HepG2 (cell line): Measurements from ENCODE around the gene LITAFD. TPM values are rescaled to one million over a fixed set of nuclear protein-coding genes. Genes with fewer than 3 reads are reported as not detected.

Experiments
- ATM ChIP-seq: fragments of 450-650 bp; IDR thresholded peaks from 2 replicates; pipeline ENCODE4 v1.7.1; 2017; ENCODE audit warnings: mild to moderate bottlenecking, borderline replicate concordance
- ATRX ChIP-seq: sonication (generic); formaldehyde crosslinking; IDR thresholded peaks from 2 replicates; pipeline ENCODE4 v1.4.0; 2020; ENCODE audit warnings: missing genetic modification reagents, borderline replicate concordance
- DPF2 ChIP-seq: sonication (generic); formaldehyde crosslinking; IDR thresholded peaks from 2 replicates; pipeline ENCODE4 v1.4.0; 2020; ENCODE audit warnings: mild to moderate bottlenecking, low read depth, missing genetic modification reagents, borderline replicate concordance
- HDAC1 ChIP-seq: sonication (generic); formaldehyde crosslinking; IDR thresholded peaks from 2 replicates; pipeline ENCODE4 v1.5.1; 2020; ENCODE audit warnings: mild to moderate bottlenecking, missing genetic modification reagents
- HNRNPH1 ChIP-seq: fragments of 200-400 bp; formaldehyde crosslinking; optimal IDR thresholded peaks from 2 replicates; pipeline ENCODE3; 2017; ENCODE audit warnings: mild to moderate bottlenecking, low read depth, low read length
- JUNB ChIP-seq: sonication (generic); formaldehyde crosslinking; IDR thresholded peaks from 2 replicates; pipeline ENCODE4 v1.8.0; 2022; ENCODE audit warnings: missing genetic modification reagents, mild to moderate bottlenecking, borderline replicate concordance
- KAT2B ChIP-seq: fragments of 150-350 bp; IDR thresholded peaks from 2 replicates; pipeline ENCODE4 v1.6.1; 2014; ENCODE audit warnings: low read depth, low read length, borderline replicate concordance
- KDM2A ChIP-seq: sonication (generic); formaldehyde crosslinking; IDR thresholded peaks from 2 replicates; pipeline ENCODE4 v1.4.0; 2020; ENCODE audit warnings: low read depth, missing genetic modification reagents, borderline replicate concordance
- MIXL1 ChIP-seq: IDR thresholded peaks from 2 replicates; pipeline ENCODE4 v1.6.1; 2016
- NRL ChIP-seq: sonication (generic); formaldehyde crosslinking; IDR thresholded peaks from 2 replicates; pipeline ENCODE4 v1.5.0; 2020; ENCODE audit warnings: missing genetic modification reagents, mild to moderate bottlenecking, moderate library complexity, borderline replicate concordance
- PRPF4 ChIP-seq: fragments of 200-400 bp; formaldehyde crosslinking; IDR thresholded peaks from 2 replicates; pipeline ENCODE4 v1.6.1; 2016; ENCODE audit warnings: low read length, low read depth; ENCODE audit not compliant: poor library complexity, severe bottlenecking
- SMARCE1 ChIP-seq: fragments of 450-650 bp; IDR thresholded peaks from 2 replicates; pipeline ENCODE4 v1.6.1; 2017; ENCODE audit warnings: borderline replicate concordance
- TCF12 ChIP-seq, 2 experiments: fragments of 450-650 bp in 1 of 2; sonication (generic) in 1 of 2; formaldehyde crosslinking in 1 of 2; IDR thresholded peaks; 2 replicates each; pipeline versions ENCODE4 v1.6.1 to v1.8.0; 2017 to 2022; ENCODE audit warnings: antibody characterized with exemption in 1 of 2, mild to moderate bottlenecking in 1 of 2, missing genetic modification reagents in 1 of 2, moderate library complexity in 1 of 2
- TCF7 ChIP-seq: sonication (generic); IDR thresholded peaks from 2 replicates; pipeline ENCODE4 v1.6.1; 2016; ENCODE audit warnings: antibody characterized with exemption, low read depth
- ZFP36L2 ChIP-seq: sonication (generic); formaldehyde crosslinking; IDR thresholded peaks from 2 replicates; pipeline ENCODE4 v1.4.0; 2020; ENCODE audit warnings: missing genetic modification reagents
- ZMYM4 ChIP-seq: sonication (generic); formaldehyde crosslinking; IDR thresholded peaks from 2 replicates; pipeline ENCODE4 v1.8.1; 2023; ENCODE audit warnings: mild to moderate bottlenecking, missing genetic modification reagents
- ZNF136 ChIP-seq: sonication (generic); formaldehyde crosslinking; IDR thresholded peaks from 2 replicates; pipeline ENCODE4 v1.8.1; 2022; ENCODE audit warnings: low read depth, mild to moderate bottlenecking, moderate library complexity, missing genetic modification reagents
- ZNF138 ChIP-seq: sonication (generic); formaldehyde crosslinking; IDR thresholded peaks from 2 replicates; pipeline ENCODE4 v1.5.0; 2020; ENCODE audit warnings: mild to moderate bottlenecking, low read depth, missing genetic modification reagents
- ZNF367 ChIP-seq: sonication (generic); formaldehyde crosslinking; IDR thresholded peaks from 2 replicates; pipeline ENCODE4 v1.4.0; 2020; ENCODE audit warnings: missing genetic modification reagents, borderline replicate concordance
- ZNF451 ChIP-seq: sonication (generic); formaldehyde crosslinking; IDR thresholded peaks from 2 replicates; pipeline ENCODE4 v1.5.0; 2020; ENCODE audit warnings: mild to moderate bottlenecking, missing genetic modification reagents
- ZNF550 ChIP-seq: sonication (generic); formaldehyde crosslinking; IDR thresholded peaks from 2 replicates; pipeline ENCODE4 v1.4.0; 2020; ENCODE audit warnings: mild to moderate bottlenecking, missing genetic modification reagents, borderline replicate concordance
- ZNF567 ChIP-seq: sonication (generic); formaldehyde crosslinking; IDR thresholded peaks from 2 replicates; pipeline ENCODE4 v1.8.1; 2023; ENCODE audit warnings: mild to moderate bottlenecking, missing genetic modification reagents, borderline replicate concordance
- ZNF589 ChIP-seq: sonication (generic); formaldehyde crosslinking; conservative IDR thresholded peaks from 2 replicates; pipeline ENCODE4 v1.8.0; 2022; ENCODE audit warnings: mild to moderate bottlenecking, moderate library complexity, missing genetic modification reagents
- ZNF713 ChIP-seq: sonication (generic); formaldehyde crosslinking; IDR thresholded peaks from 2 replicates; pipeline ENCODE4 v1.4.0; 2020; ENCODE audit warnings: mild to moderate bottlenecking, missing genetic modification reagents
- polyA plus RNA-seq, 8 experiments: library from polyadenylated mRNA; depleted of rRNA in 3 of 8; stranded (reverse) in 7 of 8; unstranded in 1 of 8; fragments of >200 nt; fragmentation: Illumina TruSeq in 4 of 8; extraction: Trizol in 4 of 8; gene quantifications; 2 replicates each; pipeline versions ENCODE4 v1.2.1 to v1.2.3, GENCODE V29; 2011 to 2016; ENCODE audit warnings: low read depth in 4 of 8, missing spikeins in 1 of 8, mixed read lengths in 1 of 8; ENCODE audit not compliant: insufficient read depth in 1 of 8
- total RNA-seq, 5 experiments: library from RNA; depleted of rRNA; stranded (reverse); fragments of >200 nt; fragmentation: Illumina TruSeq; extraction: Trizol; gene quantifications; 2 replicates each; pipeline ENCODE4 v1.2.3, GENCODE V29; 2016; ENCODE audit warnings: low read depth in 1 of 5
- TF ChIP-seq, protein P1 (sequence below): sonication (generic); formaldehyde crosslinking; conservative IDR thresholded peaks from 2 replicates; pipeline ENCODE4 v1.4.0; 2020; ENCODE audit warnings: missing genetic modification reagents
- TF ChIP-seq, protein P2 (sequence below): sonication (generic); formaldehyde crosslinking; IDR thresholded peaks from 2 replicates; pipeline ENCODE4 v1.8.0; 2022; ENCODE audit warnings: missing genetic modification reagents, mild to moderate bottlenecking, inconsistent platforms, borderline replicate concordance
- TF ChIP-seq, protein P3 (sequence below): sonication (generic); formaldehyde crosslinking; IDR thresholded peaks from 2 replicates; pipeline ENCODE4 v1.5.1; 2020; ENCODE audit warnings: mild to moderate bottlenecking, missing genetic modification reagents, moderate library complexity
- TF ChIP-seq, protein P4 (sequence below): IDR thresholded peaks from 2 replicates; pipeline ENCODE4 v1.6.1; 2016; ENCODE audit warnings: mild to moderate bottlenecking, missing biosample characterization, missing genetic modification reagents

LITAFD gene
- total and polyA plus RNA-seq, 2 of the 13 experiments (the other 11 are each of a cell fraction or from before 2014, with no cell fraction given) = not detected

DNA sequence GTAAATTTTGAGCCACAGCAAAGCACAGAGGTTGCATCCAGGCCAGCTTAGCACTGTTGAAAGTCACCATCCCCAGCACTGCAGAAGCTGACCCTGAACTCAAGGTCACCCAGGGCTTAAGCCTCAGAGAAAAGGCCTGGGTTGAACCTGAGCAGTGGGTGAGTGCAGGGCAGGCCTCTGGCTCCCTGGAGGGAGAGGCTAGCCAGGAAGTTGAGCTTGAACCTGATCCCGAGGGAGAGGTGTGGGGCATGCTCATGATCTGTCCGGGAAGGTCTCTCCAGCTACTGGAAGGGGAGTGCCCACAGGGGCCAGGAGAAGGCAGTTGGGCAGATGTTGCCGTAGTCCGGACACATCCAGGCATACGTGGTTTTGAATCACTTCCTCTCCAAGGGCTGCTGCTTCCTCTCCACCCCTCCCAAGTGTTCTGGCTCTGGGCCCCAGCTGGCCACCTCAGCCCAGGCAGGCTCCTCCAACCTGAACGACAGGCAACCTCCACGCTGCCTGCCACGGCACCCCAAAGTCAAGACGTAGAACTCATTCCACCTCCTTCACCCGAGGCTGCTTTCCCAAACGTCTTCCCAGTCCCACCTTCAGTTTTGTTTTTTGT lies 31.8 kb upstream of the LITAFD start (continued):
- TF ChIP-seq, protein P1, sequence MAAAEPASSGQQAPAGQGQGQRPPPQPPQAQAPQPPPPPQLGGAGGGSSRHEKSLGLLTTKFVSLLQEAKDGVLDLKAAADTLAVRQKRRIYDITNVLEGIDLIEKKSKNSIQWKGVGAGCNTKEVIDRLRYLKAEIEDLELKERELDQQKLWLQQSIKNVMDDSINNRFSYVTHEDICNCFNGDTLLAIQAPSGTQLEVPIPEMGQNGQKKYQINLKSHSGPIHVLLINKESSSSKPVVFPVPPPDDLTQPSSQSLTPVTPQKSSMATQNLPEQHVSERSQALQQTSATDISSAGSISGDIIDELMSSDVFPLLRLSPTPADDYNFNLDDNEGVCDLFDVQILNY = no peak; the same call in 1 of the 2 replicates
- TF ChIP-seq, protein P2, sequence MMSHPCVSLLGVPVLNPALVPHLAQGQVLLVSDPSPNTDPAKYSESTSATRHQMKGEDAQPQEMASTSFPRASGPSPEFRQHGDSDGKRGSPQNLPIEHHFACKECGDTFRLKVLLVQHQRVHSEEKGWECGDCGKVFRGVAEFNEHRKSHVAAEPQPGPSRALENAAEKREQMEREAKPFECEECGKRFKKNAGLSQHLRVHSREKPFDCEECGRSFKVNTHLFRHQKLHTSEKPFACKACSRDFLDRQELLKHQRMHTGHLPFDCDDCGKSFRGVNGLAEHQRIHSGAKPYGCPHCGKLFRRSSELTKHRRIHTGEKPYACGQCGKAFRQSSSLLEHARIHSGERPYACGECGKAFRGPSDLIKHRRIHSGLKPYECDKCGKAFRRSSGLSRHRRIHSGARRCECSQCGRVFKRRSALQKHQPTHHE (CRISPR knock-in tag) = no peak
- no peak for TF ChIP-seq ATM
- peak; percentile 82 for TF ChIP-seq HDAC1 (CRISPR knock-in tag)
- no peak for TF ChIP-seq ATRX
- TF ChIP-seq ZNF451 = peak; percentile 89; the same call in 1 of the 2 replicates
- TF ChIP-seq ZMYM4 = peak; percentile 21; the same call in 1 of the 2 replicates
- TF ChIP-seq KDM2A (CRISPR knock-in tag) = peak; percentile 94
- no peak for TF ChIP-seq KAT2B
- no peak for TF ChIP-seq TCF7
- no peak for TF ChIP-seq SMARCE1
- TF ChIP-seq DPF2 (CRISPR knock-in tag) = peak; percentile 78; the same call in 1 of the 2 replicates
- TF ChIP-seq, protein P3, sequence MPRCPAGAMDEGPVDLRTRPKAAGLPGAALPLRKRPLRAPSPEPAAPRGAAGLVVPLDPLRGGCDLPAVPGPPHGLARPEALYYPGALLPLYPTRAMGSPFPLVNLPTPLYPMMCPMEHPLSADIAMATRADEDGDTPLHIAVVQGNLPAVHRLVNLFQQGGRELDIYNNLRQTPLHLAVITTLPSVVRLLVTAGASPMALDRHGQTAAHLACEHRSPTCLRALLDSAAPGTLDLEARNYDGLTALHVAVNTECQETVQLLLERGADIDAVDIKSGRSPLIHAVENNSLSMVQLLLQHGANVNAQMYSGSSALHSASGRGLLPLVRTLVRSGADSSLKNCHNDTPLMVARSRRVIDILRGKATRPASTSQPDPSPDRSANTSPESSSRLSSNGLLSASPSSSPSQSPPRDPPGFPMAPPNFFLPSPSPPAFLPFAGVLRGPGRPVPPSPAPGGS = peak; percentile 96
- peak; percentile 99 for TF ChIP-seq ZNF136 (CRISPR knock-in tag)
- 0 out of 2 replicates have a peak, but pooled peaks have one; percentile 78 for TF ChIP-seq ZFP36L2 (CRISPR knock-in tag)
- TF ChIP-seq PRPF4 = no peak
- TF ChIP-seq ZNF713 = no peak
- no peak for TF ChIP-seq ZNF567 (CRISPR knock-in tag)
- no peak for TF ChIP-seq TCF12 (IDR thresholded peaks at IDR 0.05)
- TF ChIP-seq TCF12 (CRISPR knock-in tag; IDR thresholded peaks at IDR 0.05) = no peak
- peak; percentile 68 for TF ChIP-seq NRL
- TF ChIP-seq MIXL1 (CRISPR knock-in tag) = peak; percentile 95
- TF ChIP-seq ZNF550 = 0 out of 2 replicates have a peak, but pooled peaks have one; percentile 56
- no peak for TF ChIP-seq ZNF589
- TF ChIP-seq HNRNPH1 = no peak
- no peak for TF ChIP-seq JUNB (CRISPR knock-in tag)
- no peak for TF ChIP-seq ZNF367 (CRISPR knock-in tag)
- TF ChIP-seq ZNF138 (CRISPR knock-in tag) = no peak
- TF ChIP-seq, protein P4, sequence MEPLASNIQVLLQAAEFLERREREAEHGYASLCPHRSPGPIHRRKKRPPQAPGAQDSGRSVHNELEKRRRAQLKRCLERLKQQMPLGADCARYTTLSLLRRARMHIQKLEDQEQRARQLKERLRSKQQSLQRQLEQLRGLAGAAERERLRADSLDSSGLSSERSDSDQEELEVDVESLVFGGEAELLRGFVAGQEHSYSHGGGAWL (CRISPR knock-in tag) = peak; percentile 66; the same call in 1 of the 2 replicates
